Gastroesophageal sphincter (tissue), 3 donors: ENCODE data around the gene VSIG1.

ENCODE experiments used
- EP300 ChIP-seq: sonication (generic); formaldehyde crosslinking; IDR thresholded peaks from one replicate; pipeline ENCODE4 v1.6.1; 2017; ENCODE audit warnings: antibody characterized with exemption, mild to moderate bottlenecking
- POLR2A ChIP-seq, 2 donors: fragments of 450-650 bp; IDR thresholded peaks; one replicate each; pipeline ENCODE4 v1.6.1; 2017; ENCODE audit warnings: antibody characterized with exemption in 2 of 2, mild to moderate bottlenecking in 2 of 2, moderate library complexity in 1 of 2
- POLR2AphosphoS5 ChIP-seq: sonication (generic); formaldehyde crosslinking; IDR thresholded peaks from one replicate; pipeline ENCODE4 v1.6.1; 2017; ENCODE audit warnings: antibody characterized with exemption
- TF ChIP-seq, protein P1 (sequence below), 4 experiments: fragments of 200-600 bp in 2 of 4; fragments of 450-650 bp in 2 of 4; sonication (generic) in 1 of 4; IDR thresholded peaks; one replicate each; pipeline ENCODE4 v1.5.1; 2017 to 2019; ENCODE audit warnings: antibody characterized with exemption in 4 of 4, mild to moderate bottlenecking in 2 of 4, moderate library complexity in 2 of 4

DNA sequence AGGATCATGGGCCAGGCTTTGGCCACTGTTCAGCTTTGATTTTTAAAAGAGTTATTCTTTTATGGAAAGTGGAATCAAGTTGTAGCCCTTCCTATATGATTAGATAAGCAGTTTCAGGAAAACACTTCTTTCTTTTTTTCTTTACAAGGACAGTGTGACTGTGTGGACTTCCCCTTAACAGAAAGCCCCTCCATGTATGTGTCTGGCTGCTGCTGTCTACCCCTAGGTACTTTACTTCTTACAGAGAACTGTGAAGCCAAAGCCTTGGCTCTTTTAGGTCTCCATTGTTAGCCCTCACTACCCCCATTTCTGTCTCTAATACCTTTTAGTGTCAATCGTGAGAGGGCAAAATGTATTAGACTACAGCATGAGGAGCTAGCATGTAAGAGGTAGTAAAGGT lies 19.1 kb downstream of the VSIG1 start:
- TF ChIP-seq POLR2A (IDR thresholded peaks at IDR 0.05) = no peak
- TF ChIP-seq, protein P1, sequence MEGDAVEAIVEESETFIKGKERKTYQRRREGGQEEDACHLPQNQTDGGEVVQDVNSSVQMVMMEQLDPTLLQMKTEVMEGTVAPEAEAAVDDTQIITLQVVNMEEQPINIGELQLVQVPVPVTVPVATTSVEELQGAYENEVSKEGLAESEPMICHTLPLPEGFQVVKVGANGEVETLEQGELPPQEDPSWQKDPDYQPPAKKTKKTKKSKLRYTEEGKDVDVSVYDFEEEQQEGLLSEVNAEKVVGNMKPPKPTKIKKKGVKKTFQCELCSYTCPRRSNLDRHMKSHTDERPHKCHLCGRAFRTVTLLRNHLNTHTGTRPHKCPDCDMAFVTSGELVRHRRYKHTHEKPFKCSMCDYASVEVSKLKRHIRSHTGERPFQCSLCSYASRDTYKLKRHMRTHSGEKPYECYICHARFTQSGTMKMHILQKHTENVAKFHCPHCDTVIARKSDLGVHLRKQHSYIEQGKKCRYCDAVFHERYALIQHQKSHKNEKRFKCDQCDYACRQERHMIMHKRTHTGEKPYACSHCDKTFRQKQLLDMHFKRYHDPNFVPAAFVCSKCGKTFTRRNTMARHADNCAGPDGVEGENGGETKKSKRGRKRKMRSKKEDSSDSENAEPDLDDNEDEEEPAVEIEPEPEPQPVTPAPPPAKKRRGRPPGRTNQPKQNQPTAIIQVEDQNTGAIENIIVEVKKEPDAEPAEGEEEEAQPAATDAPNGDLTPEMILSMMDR (IDR thresholded peaks at IDR 0.05) = no peak
- TF ChIP-seq EP300 = no peak
- no peak for TF ChIP-seq POLR2AphosphoS5
